SU-DHL-6 (cell line): ENCODE data around the gene SMAD6.

Experiments used
- CTCF ChIP-seq: fragments of 200-600 bp; sonication (generic); IDR thresholded peaks from one replicate; pipeline ENCODE4 v1.5.1; 2017; ENCODE audit warnings: antibody characterized with exemption, mild to moderate bottlenecking, low read length, moderate library complexity; ENCODE audit not compliant: insufficient read depth, poor library complexity, severe bottlenecking
- EZH2phosphoT487 ChIP-seq: fragments of 200-600 bp; sonication (generic), shearing (Covaris generic); conservative IDR thresholded peaks from 2 replicates; pipeline ENCODE4 v1.6.1; 2018; ENCODE audit warnings: mild to moderate bottlenecking, antibody characterized with exemption, low read length, moderate library complexity, mixed read lengths

GRCh38 chr15:66826507-66826906, 124.5 kb downstream of the SMAD6 start:
- TF ChIP-seq CTCF (no peak), EZH2phosphoT487 (no peak)
